ENCODE measurements around the gene ASXL1.

Gene ASXL1

GRCh38 chr20:32476684-32477593, 118.8 kb downstream of the ASXL1 start:
- in situ Hi-C loops (cut with MboI; ENCODE audit: low sequenced_read_pairs), result no loop called here

- in situ Hi-C loops (cut with MboI; ENCODE audit: low sequenced_read_pairs), result no loop called here
Measured at GRCh38 chr20:32477594-32478512, 119.7 kb downstream of the ASXL1 start.

GRCh38 chr20:32478576-32478975, 120.4 kb downstream of the ASXL1 start:
- in situ Hi-C loops (cut with MboI; ENCODE audit: low sequenced_read_pairs), result no loop called here

- in situ Hi-C loops (cut with MboI; ENCODE audit: low sequenced_read_pairs), result no loop called here
Measured at GRCh38 chr20:32479012-32479411, 120.9 kb downstream of the ASXL1 start.

- in situ Hi-C loops (cut with MboI; ENCODE audit: low sequenced_read_pairs), result no loop called here
Measured at GRCh38 chr20:32479697-32480171, 121.6 kb downstream of the ASXL1 start.

GRCh38 chr20:32480371-32481241, 122.5 kb downstream of the ASXL1 start:
- in situ Hi-C loops (cut with MboI; ENCODE audit: low sequenced_read_pairs), result no loop called here

GRCh38 chr20:32481311-32482142, 123.4 kb downstream of the ASXL1 start:
- in situ Hi-C loops (cut with MboI; ENCODE audit: low sequenced_read_pairs), result no loop called here

- in situ Hi-C loops (cut with MboI; ENCODE audit: low sequenced_read_pairs), result no loop called here
Measured at GRCh38 chr20:32482143-32482441, 124.0 kb downstream of the ASXL1 start.

- in situ Hi-C loops (cut with MboI; ENCODE audit: low sequenced_read_pairs), result no loop called here
Measured at GRCh38 chr20:32482442-32483261, 124.5 kb downstream of the ASXL1 start.

- in situ Hi-C loops (cut with MboI; ENCODE audit: low sequenced_read_pairs), result no loop called here
Measured at GRCh38 chr20:32483351-32484224, 125.5 kb downstream of the ASXL1 start.

GRCh38 chr20:32484225-32484957, 126.3 kb downstream of the ASXL1 start:
- in situ Hi-C loops (cut with MboI; ENCODE audit: low sequenced_read_pairs), result no loop called here

GRCh38 chr20:32484958-32485769, 127.0 kb downstream of the ASXL1 start:
- in situ Hi-C loops (cut with MboI; ENCODE audit: low sequenced_read_pairs), result no loop called here

GRCh38 chr20:32485770-32486478, 127.8 kb downstream of the ASXL1 start:
- in situ Hi-C loops (cut with MboI; ENCODE audit: low sequenced_read_pairs), result no loop called here

- in situ Hi-C loops (cut with MboI; ENCODE audit: low sequenced_read_pairs), result no loop called here
Measured at GRCh38 chr20:32487381-32487780, 129.2 kb downstream of the ASXL1 start.

- in situ Hi-C loops (cut with MboI; ENCODE audit: low sequenced_read_pairs), result no loop called here
Measured at GRCh38 chr20:32488066-32488838, 130.1 kb downstream of the ASXL1 start.

Data from hTERT RPE-1 (cell line).